SU-DHL-6 (cell line): ENCODE measurements around the gene CNPY4.

Experiments used
- H2AFZ ChIP-seq: fragments of 200-600 bp; sonication (generic); 2 replicates; pipeline ENCODE4 v1.6.1; 2014; ENCODE audit warnings: low read depth, mild to moderate bottlenecking, moderate library complexity, mixed read lengths, antibody characterized with exemption, low read length; ENCODE audit not compliant: severe bottlenecking
- H3F3A ChIP-seq: fragments of 200-600 bp; shearing (Covaris generic); 2 replicates; pipeline ENCODE4 v1.6.0; 2016; ENCODE audit warnings: antibody characterized with exemption, mild to moderate bottlenecking; ENCODE audit not compliant: insufficient read depth
- H3K27ac ChIP-seq: fragments of 200-600 bp; sonication (generic); 2 replicates; pipeline ENCODE4 v1.5.1; 2016; ENCODE audit warnings: low read depth, mild to moderate bottlenecking, low read length, moderate library complexity, mixed read lengths
- H3K27me3 ChIP-seq: fragments of 200-600 bp; sonication (generic), shearing (Covaris generic); 2 replicates; pipeline ENCODE4 v1.6.0; 2014; ENCODE audit warnings: mild to moderate bottlenecking, low read length
- H3K36me3 ChIP-seq: fragments of 200-600 bp; sonication (generic); 2 replicates; pipeline ENCODE4 v1.6.1; 2014; ENCODE audit warnings: mild to moderate bottlenecking, low read length, mixed read lengths
- H3K4me2 ChIP-seq: fragments of 300-600, 200-600 bp; shearing (Covaris generic), sonication (generic); 2 replicates; pipeline ENCODE4 v1.6.0; 2014; ENCODE audit warnings: low read length, low read depth, mild to moderate bottlenecking; ENCODE audit not compliant: poor library complexity, severe bottlenecking
- H3K4me3 ChIP-seq: fragments of 200-600 bp; sonication (generic); 2 replicates; pipeline ENCODE4 v1.5.1; 2014; ENCODE audit warnings: antibody characterized with exemption, low read length, mild to moderate bottlenecking, mixed read lengths; ENCODE audit not compliant: insufficient read depth, poor library complexity, severe bottlenecking
- H3K79me2 ChIP-seq: fragments of 200-600 bp; sonication (generic); 2 replicates; pipeline ENCODE4 v1.6.1; 2014; ENCODE audit warnings: mild to moderate bottlenecking, low read length, moderate library complexity; ENCODE audit not compliant: insufficient read depth
- H3K9ac ChIP-seq: fragments of 200-600 bp; sonication (generic); 2 replicates; pipeline ENCODE4 v1.7.0; 2014; ENCODE audit warnings: mild to moderate bottlenecking, low read length
- H3K9me2 ChIP-seq: fragments of 200-600 bp; sonication (generic); replicated peaks from 2 replicates; pipeline ENCODE4 v1.6.1; 2014; ENCODE audit warnings: low read length; ENCODE audit not compliant: insufficient read depth
- H3K9me3 ChIP-seq: fragments of 200-600 bp; sonication (generic); 2 replicates; pipeline ENCODE4 v1.6.1; 2014; ENCODE audit warnings: low read length, mixed read lengths; ENCODE audit not compliant: insufficient read depth
- H4K20me1 ChIP-seq: fragments of 200-600 bp; sonication (generic); 2 replicates; pipeline ENCODE4 v1.6.1; 2014; ENCODE audit warnings: low read depth, mild to moderate bottlenecking, antibody characterized with exemption, low read length, moderate library complexity, mixed read lengths
- CTCF ChIP-seq: fragments of 200-600 bp; sonication (generic); IDR thresholded peaks from one replicate; pipeline ENCODE4 v1.5.1; 2017; ENCODE audit warnings: antibody characterized with exemption, mild to moderate bottlenecking, low read length, moderate library complexity; ENCODE audit not compliant: insufficient read depth, poor library complexity, severe bottlenecking
- EZH2phosphoT487 ChIP-seq: fragments of 200-600 bp; sonication (generic), shearing (Covaris generic); conservative IDR thresholded peaks from 2 replicates; pipeline ENCODE4 v1.6.1; 2018; ENCODE audit warnings: mild to moderate bottlenecking, antibody characterized with exemption, low read length, moderate library complexity, mixed read lengths

The CNPY4 gene

GRCh38 chr7:100157069-100157333 lies 37.6 kb downstream of the CNPY4 start:
- H3K9me3 ChIP-seq: no peaks in the 10 kb centered on the region
- no peaks in the 10 kb centered on the region for H3K9me2 ChIP-seq
- no peak for TF ChIP-seq CTCF
- no peak for TF ChIP-seq EZH2phosphoT487
- H3K27me3 ChIP-seq: no peaks in the 10 kb centered on the region
- H3K9ac ChIP-seq: peak overlapping the region; percentile 92
- H2AFZ ChIP-seq: no peak overlapping the region
- no peaks in the 10 kb centered on the region for H4K20me1 ChIP-seq
- H3K79me2 ChIP-seq: peaks cover 13% of the 10 kb centered on the region
- no peaks in the 10 kb centered on the region for H3K36me3 ChIP-seq
- peaks cover 44% of the 10 kb centered on the region for H3F3A ChIP-seq
- H3K4me2 ChIP-seq: peak overlapping the region; percentile 89
- H3K27ac ChIP-seq: peak overlapping the region; percentile 70
- H3K4me3 ChIP-seq: peak overlapping the region; percentile 95

- TF ChIP-seq CTCF: peak; percentile 43
- TF ChIP-seq EZH2phosphoT487: no peak
- H3K27me3 ChIP-seq: no peaks in the 10 kb centered on the region
- H2AFZ ChIP-seq: no peak overlapping the region
Observed at GRCh38 chr7:100157334-100158228, 38.1 kb downstream of the CNPY4 start.

GRCh38 chr7:100158229-100159098 lies 39.0 kb downstream of the CNPY4 start, which contains the start of gene TRAPPC14:
TRAPPC14 (minus strand) TSS chr7:100158723; CDS start chr7:100158499, 224 bp downstream.
- Histone ChIP-seq H3K4me3 (peak within 1 kb of the TSS; percentile 95), H3K36me3 (no peaks in the 10 kb centered on the region), H3K9ac (peak within 1 kb of the TSS; percentile 92), H3K27ac (peak within 1 kb of the TSS; percentile 70), H3F3A (peaks cover 30% of the 10 kb centered on the region), H3K9me2 (no peaks in the 10 kb centered on the region), H3K79me2 (peaks cover 13% of the 10 kb centered on the region), H3K4me2 (peak within 1 kb of the TSS; percentile 89), H3K9me3 (no peaks in the 10 kb centered on the region), H2AFZ (peak within 1 kb of the TSS; percentile 74), H4K20me1 (no peaks in the 10 kb centered on the region), H3K27me3 (no peaks in the 10 kb centered on the region)
- no peak for TF ChIP-seq CTCF
- no peak for TF ChIP-seq EZH2phosphoT487

More at GRCh38 chr7:100157334-100158228, 38.1 kb downstream of the CNPY4 start:
- Histone ChIP-seq H3K4me3 (peak overlapping the region; percentile 95), H4K20me1 (no peaks in the 10 kb centered on the region), H3K36me3 (no peaks in the 10 kb centered on the region), H3K4me2 (peak overlapping the region; percentile 89), H3K9me3 (no peaks in the 10 kb centered on the region), H3K27ac (peak overlapping the region; percentile 70), H3K79me2 (peaks cover 13% of the 10 kb centered on the region), H3F3A (peaks cover 38% of the 10 kb centered on the region), H3K9me2 (no peaks in the 10 kb centered on the region), H3K9ac (peak overlapping the region; percentile 92)
